IPS DF 4.7 (cell line): ENCODE measurements around the gene RTP2.
"Not testable (repeated sequence)": the region's sequence is repeated elsewhere in the genome, so short reads cannot be mapped to it uniquely, and the experiment has no call there.

Experiments
- DNase-seq: peaks from one replicate; pipeline ENCODE4 v3.0.0-alpha.2; 2013; ENCODE audit warnings: low spot score; ENCODE audit errors: extremely low read depth

The RTP2 gene

DNA sequence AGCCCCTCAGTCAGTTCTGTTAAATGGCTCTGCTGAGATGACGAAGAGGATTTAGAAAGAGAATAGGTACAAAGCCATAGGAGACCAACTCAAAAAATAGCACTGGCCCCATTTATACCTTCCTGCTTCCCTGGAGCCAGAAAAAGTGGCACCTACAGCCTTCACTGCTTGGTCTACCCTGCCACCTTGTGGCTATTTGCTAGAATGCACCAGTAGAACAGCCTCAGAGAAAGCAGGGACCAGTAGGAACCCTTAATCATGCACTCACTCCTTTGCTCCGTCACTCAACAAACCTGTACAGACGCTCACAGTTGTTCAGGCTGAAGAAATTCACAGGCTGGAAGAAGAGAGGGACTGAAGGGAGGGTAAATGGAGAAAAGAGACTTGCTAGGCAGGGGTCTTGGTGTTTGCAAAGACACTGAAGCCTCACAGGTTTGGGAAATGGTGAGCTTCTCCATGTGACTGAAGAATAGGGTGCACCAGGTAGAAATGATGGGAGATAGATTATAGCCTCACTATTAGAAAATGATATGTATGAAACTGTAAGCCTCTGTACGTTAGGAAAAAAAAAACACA lies 12.1 kb upstream of the RTP2 start:
- DNase-seq = no peak

- no peak for DNase-seq
Measured at GRCh38 chr3:187713504-187713903, 11.1 kb upstream of the RTP2 start.

- DNase-seq = no peak
Measured at GRCh38 chr3:187709155-187709554, 6.8 kb upstream of the RTP2 start.

GRCh38 chr3:187708696-187709095 lies 6.3 kb upstream of the RTP2 start:
- no peak for DNase-seq

GRCh38 chr3:187706971-187707370 lies 4.6 kb upstream of the RTP2 start:
- no peak for DNase-seq

DNA sequence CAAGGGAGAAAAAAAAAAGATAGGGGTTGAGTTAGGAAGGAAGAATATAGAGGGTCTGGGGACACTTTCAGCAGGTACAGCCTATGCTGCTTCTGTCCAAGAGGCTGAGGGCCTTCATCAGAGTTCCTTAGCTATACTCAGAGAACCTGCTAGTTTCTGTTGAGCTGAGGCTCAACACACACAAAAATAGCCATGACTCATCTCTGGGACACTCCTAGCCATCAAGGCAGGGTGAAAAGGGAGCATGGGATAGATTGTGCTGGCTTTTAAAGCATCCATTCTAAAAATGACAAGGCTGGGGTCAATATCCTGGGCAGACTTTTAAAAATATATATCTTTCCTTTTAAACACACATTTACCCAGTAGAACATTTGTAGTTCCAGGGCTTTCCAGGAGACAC lies 2.8 kb upstream of the RTP2 start:
- DNase-seq = no peak

- no peak for DNase-seq
Measured at GRCh38 chr3:187700249-187700648, 2.1 kb downstream of the RTP2 start.

GRCh38 chr3:187698499-187699399 lies 3.6 kb downstream of the RTP2 start:
- DNase-seq = no peak

GRCh38 chr3:187696021-187696420 lies 6.3 kb downstream of the RTP2 start:
- DNase-seq = no peak

- no peak for DNase-seq
Measured at GRCh38 chr3:187695449-187695848, 6.9 kb downstream of the RTP2 start.

GRCh38 chr3:187694801-187695200 lies 7.6 kb downstream of the RTP2 start:
- no peak for DNase-seq

DNA sequence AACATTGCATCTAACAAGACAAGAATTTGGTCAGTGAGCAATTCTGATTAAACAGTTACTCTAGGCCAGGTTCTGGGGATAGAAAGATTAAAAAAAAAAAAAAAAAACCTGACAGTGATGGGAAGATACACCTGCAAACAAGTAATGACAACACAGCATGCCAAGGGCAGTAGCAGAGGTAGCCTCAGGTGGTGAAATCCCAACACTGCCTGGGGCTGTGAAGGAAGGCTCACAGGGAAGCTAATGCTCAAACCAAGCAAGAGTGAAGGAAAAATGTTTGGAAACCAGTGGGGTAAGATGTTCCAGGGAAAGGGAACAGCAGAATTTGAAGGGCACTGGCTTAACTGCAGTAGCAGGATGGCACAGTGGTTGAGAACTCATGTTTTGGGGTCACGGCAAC lies 8.9 kb downstream of the RTP2 start:
- DNase-seq = no peak

GRCh38 chr3:187689984-187690383 lies 12.4 kb downstream of the RTP2 start:
- no peak for DNase-seq

DNA sequence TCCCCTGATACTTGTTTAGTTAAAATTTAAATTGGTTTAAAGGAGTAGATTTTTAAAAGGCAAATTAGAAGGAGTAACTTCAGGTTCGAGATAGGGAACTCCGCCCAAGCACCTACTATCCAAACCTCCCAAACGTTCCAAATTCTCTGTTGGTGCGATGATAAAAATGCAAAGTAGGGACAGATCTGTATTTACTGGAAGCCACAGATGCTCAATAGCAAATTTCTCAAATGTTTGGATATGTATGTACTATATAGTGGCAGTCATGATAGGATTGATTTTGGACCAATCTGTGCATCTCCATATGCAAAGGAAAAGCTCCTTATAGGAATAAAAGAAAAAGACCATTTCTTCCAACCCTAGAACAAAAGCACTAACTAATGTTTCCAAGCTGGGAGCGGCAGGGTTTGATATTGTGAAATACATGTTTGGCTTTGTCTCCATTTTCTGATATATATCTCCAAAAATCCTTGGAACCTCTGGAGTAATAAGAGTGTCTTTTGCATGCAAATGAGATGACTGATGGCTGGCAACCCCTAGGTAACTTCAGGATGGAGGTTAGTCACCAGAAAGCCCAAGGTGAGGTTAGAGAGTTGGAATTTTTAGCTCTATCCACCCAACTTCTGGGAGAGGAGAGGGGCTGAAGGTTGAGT lies 15.6 kb downstream of the RTP2 start:
- DNase-seq = no peak

DNA sequence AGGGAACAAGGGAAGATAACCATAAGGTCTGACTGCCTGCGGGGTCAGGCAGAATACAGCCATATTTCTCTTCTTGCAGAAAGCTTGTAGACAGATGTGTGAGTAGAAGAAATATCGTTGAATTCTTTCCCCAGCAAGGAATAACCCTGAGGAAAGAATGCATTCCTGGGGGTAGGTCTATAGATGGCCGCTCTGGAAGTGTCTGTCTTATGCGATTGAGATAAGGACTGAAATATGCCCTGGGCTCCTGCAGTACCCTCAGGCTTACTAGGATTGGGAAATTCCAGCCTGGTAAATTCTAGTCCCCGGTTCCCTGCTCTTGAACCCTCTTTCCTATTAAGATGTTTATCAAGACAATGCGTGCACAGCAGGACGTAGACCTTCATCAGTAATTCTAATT lies 16.4 kb downstream of the RTP2 start:
- no peak for DNase-seq

DNA sequence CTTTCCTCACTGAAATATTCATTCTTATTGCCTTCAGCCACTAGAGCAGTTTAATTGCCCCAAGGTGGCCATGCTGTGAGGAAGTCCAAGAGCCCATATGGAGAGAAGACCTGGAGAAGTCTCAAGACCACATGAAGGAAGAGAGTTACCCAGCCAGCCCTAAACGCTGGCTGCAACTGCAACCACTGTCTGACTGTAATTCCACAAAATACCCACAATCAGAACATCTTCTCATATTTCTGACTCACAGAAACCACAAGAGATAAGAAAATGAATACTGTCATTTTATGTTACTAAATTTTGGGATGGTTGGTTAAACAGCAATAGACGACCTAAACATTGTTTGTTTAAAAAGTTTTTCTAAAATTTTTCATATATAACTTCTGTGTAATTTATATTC lies 17.5 kb downstream of the RTP2 start:
- no peak for DNase-seq

DNA sequence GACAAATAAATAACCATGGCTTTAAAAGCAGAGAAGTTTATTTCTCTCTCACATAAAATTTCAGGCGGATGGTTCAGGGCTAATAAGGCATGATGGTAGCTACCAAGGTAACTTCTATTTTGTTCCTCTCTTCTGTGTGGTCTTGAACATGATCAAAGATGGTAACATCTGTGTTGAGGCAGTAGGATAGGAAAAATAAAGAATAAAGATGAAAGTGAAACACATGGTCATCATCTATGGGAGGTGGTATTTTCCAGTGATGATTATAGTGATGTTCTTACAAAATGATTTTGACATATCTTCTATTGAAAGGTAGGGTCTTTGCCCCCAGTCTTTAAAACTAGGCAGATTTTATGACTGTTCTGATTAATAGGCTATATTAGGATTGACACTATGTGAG lies 17.9 kb downstream of the RTP2 start:
- DNase-seq = no peak

DNA sequence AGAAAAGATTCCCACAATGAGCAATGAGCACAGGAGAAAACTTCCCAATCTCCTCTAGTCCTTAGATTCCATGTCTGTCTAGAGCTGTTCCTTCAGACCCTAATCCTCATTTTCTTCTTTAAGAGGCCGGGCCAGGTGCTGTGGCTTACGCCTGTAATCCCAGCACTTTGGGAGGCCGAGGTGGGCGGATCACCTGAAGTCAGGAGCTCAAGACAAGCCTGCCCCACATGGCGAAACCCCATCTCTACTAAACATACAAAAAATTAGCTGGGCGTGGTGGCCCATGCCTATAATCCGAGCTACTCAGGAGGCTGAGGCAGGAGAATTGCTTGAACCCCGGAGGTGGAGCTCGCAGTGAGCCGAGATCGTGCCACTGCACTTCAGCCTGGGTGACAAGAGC lies 20.6 kb downstream of the RTP2 start:
- DNase-seq = not testable (repeated sequence)

DNA sequence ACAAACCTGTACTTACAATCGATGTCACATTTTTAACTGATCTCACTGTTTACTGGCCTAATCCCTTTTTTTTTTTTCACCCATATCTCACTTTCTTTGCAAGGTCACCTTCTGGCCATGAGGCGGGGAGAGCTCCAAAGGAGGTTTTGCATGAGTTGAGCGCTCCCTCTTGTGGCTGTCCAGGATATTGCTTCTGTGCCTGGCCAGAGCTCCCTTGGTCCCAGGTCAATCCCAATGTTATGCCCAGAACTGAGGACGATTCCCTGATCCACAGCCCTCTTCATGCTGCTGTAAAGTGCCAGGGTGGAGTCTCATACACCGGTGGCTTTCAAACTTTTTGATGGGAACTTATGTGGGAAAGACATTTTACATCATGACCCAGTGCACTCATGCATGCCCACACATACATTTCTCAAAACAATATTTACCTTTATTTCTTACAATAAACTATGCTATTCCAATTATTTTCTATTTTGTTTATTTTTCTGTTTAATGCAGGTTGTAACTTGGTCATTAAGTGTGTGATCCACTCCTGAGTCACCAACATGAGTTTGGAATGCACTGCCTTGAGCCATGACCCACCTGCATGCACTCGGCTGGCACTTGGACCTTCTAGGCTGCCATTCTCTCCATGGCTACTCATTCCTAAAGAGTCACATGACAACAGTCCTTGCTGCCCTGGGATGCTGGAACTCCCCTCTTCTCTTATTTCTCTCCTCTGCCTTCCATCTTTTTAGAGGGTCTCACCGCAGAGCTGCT lies 22.5 kb downstream of the RTP2 start:
- DNase-seq = peak; percentile 82

DNA sequence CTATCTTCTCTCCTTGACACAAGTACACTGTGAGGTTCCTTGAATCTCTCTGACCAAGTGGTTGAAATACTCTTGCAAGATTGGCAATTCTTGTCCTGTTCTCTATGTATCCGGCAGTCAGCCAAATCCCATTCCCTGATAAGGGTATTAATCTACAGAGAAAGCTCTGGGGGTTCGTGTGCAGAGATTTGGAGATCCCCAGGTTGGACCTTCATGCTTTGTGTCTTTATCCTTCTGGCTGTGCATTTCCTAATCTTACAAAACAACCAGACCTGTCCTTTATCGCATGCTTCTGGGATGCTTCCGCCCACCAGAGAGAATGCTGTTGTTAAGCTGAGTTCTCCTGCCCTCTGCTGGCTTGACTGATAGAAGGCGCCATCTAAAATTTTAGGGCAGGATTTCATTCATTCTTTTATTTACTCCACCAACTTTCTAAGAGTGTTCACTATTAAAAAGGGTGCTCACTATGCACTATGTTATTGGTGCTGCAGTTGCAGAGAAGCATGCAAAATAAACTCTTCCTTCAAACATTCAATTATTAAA lies 23.6 kb downstream of the RTP2 start:
- DNase-seq = peak; percentile 71

- no peak for DNase-seq
Measured at GRCh38 chr3:187677604-187678003, 24.8 kb downstream of the RTP2 start.

GRCh38 chr3:187673012-187673411 lies 29.3 kb downstream of the RTP2 start:
- DNase-seq = no peak
